GM23248 (cell line): Measurements from ENCODE around the gene HK1. TPM values are rescaled to one million over a fixed set of nuclear protein-coding genes. Genes with fewer than 3 reads are reported as not detected.
"Not testable (repeated sequence)": the region's sequence is repeated elsewhere in the genome, so short reads cannot be mapped to it uniquely, and the experiment has no call there.

Experiments used
- DNase-seq: peaks from one replicate; pipeline ENCODE4 v3.0.0-alpha.2; 2015
- H2AFZ ChIP-seq: fragments of 200-600 bp; sonication (generic); 2 replicates; pipeline ENCODE4 v1.6.1; 2016; ENCODE audit warnings: antibody characterized with exemption
- H3F3A ChIP-seq: fragments of 200-600 bp; sonication (generic); 2 replicates; pipeline ENCODE4 v1.6.1; 2016; ENCODE audit warnings: mild to moderate bottlenecking, antibody characterized with exemption, mixed run types; ENCODE audit not compliant: insufficient read depth
- H3K27ac ChIP-seq: fragments of 200-600 bp; sonication (generic); 2 replicates; pipeline ENCODE4 v1.5.1; 2016; ENCODE audit warnings: mild to moderate bottlenecking
- H3K27me3 ChIP-seq: fragments of 200-600 bp; sonication (generic); replicated peaks from 2 replicates; pipeline ENCODE4 v1.6.1; 2016; ENCODE audit warnings: mild to moderate bottlenecking; ENCODE audit not compliant: insufficient read depth
- H3K36me3 ChIP-seq: fragments of 200-600 bp; sonication (generic); 2 replicates; pipeline ENCODE4 v1.6.1; 2016; ENCODE audit warnings: low read depth, mild to moderate bottlenecking
- H3K4me1 ChIP-seq: fragments of 200-600 bp; sonication (generic); 2 replicates; pipeline ENCODE4 v1.6.1; 2016; ENCODE audit warnings: mild to moderate bottlenecking; ENCODE audit not compliant: insufficient read depth
- H3K4me2 ChIP-seq: fragments of 200-600 bp; sonication (generic); one replicate; pipeline ENCODE4 v1.6.1; 2016; ENCODE audit warnings: mild to moderate bottlenecking; ENCODE audit not compliant: unreplicated experiment
- H3K4me3 ChIP-seq: fragments of 200-600 bp; sonication (generic); 2 replicates; pipeline ENCODE4 v1.5.1; 2016; ENCODE audit warnings: mild to moderate bottlenecking
- H3K79me2 ChIP-seq: fragments of 200-600 bp; sonication (generic); 2 replicates; pipeline ENCODE4 v1.6.1; 2016; ENCODE audit warnings: mild to moderate bottlenecking; ENCODE audit not compliant: insufficient read depth
- H3K9ac ChIP-seq: fragments of 200-600 bp; sonication (generic); 2 replicates; pipeline ENCODE4 v1.6.1; 2016; ENCODE audit warnings: mild to moderate bottlenecking
- H3K9me2 ChIP-seq: fragments of 200-600 bp; sonication (generic); 2 replicates; pipeline ENCODE4 v1.6.1; 2016; ENCODE audit warnings: mixed run types, mild to moderate bottlenecking, moderate library complexity; ENCODE audit not compliant: insufficient read depth
- H3K9me3 ChIP-seq: fragments of 200-600 bp; sonication (generic); one replicate; pipeline ENCODE4 v1.6.1; 2017; ENCODE audit warnings: low read depth
- H4K20me1 ChIP-seq: fragments of 200-600 bp; sonication (generic); 2 replicates; pipeline ENCODE4 v1.6.0; 2016; ENCODE audit not compliant: insufficient read depth
- EZH2 ChIP-seq: fragments of 200-600 bp; sonication (generic); IDR thresholded peaks from 2 replicates; pipeline ENCODE4 v1.6.1; 2018; ENCODE audit warnings: antibody characterized with exemption, mild to moderate bottlenecking; ENCODE audit not compliant: insufficient read depth, poor library complexity, severe bottlenecking
- EZH2phosphoT487 ChIP-seq: fragments of 200-600 bp; sonication (generic); IDR thresholded peaks from 2 replicates; pipeline ENCODE4 v1.6.1; 2018; ENCODE audit warnings: antibody characterized with exemption, moderate library complexity, mild to moderate bottlenecking, low read depth; ENCODE audit not compliant: insufficient read depth
- WGBS, 2 experiments: methylation state at CpG; one replicate each; pipeline ENCODE4 v1.1.6; 2015 to 2017; ENCODE audit warnings: low lambda C conversion rate in 2 of 2, low coverage in 1 of 2; ENCODE audit errors: missing lambda C conversion rate in 2 of 2; 5-methylcytosine and 5-hydroxymethylcytosine counted together
- in situ Hi-C: fragments of 300-500 bp; cut with MboI; formaldehyde crosslinking; loops from 2 replicates; pipeline ENCODE4 v1.15.0; 2020
- polyA plus RNA-seq: library from polyadenylated mRNA; unstranded; fragments of >200 nt; fragmentation: Nextera tagmentation; extraction: Ambion mirVana; gene quantifications from 2 replicates; pipeline ENCODE4 v1.2.1, GENCODE V29; 2016
- total RNA-seq: library from RNA; depleted of rRNA; stranded (reverse); fragments of >200 nt; shearing (Covaris generic); gene quantifications from 2 replicates; pipeline ENCODE4 v1.2.3, GENCODE V29; 2014

The HK1 gene
- total and polyA plus RNA-seq, 2 experiments from 2014 or later: 96.6 to 134 TPM

GRCh38 chr10:69326692-69327091, 48.4 kb downstream of the HK1 start:
- H2AFZ ChIP-seq: no peak overlapping the region
- H3K9me2 ChIP-seq: no peaks in the 10 kb centered on the region
- no peaks in the 10 kb centered on the region for H3K36me3 ChIP-seq
- no peaks in the 10 kb centered on the region for H3F3A ChIP-seq
- peaks cover 16% of the 10 kb centered on the region; the same call in 1 of the 2 replicates for H4K20me1 ChIP-seq
- 93 to 100% methylated on average over 3 of the region's 3 CpGs for WGBS, 2 experiments
- TF ChIP-seq EZH2phosphoT487 (no peak), EZH2 (no peak)
- H3K9ac ChIP-seq: no peak overlapping the region
- DNase-seq: no peak
- H3K4me3 ChIP-seq: no peak overlapping the region
- no peak overlapping the region for H3K27ac ChIP-seq
- peaks cover 100% of the 10 kb centered on the region for H3K79me2 ChIP-seq
- H3K27me3 ChIP-seq: no peaks in the 10 kb centered on the region
- peaks cover 5% of the 10 kb centered on the region; the same call in 1 of the 2 replicates for H3K4me1 ChIP-seq
- H3K9me3 ChIP-seq: no peaks in the 10 kb centered on the region
- in situ Hi-C loops: no loop called here
- H3K4me2 ChIP-seq: no peak overlapping the region

DNA sequence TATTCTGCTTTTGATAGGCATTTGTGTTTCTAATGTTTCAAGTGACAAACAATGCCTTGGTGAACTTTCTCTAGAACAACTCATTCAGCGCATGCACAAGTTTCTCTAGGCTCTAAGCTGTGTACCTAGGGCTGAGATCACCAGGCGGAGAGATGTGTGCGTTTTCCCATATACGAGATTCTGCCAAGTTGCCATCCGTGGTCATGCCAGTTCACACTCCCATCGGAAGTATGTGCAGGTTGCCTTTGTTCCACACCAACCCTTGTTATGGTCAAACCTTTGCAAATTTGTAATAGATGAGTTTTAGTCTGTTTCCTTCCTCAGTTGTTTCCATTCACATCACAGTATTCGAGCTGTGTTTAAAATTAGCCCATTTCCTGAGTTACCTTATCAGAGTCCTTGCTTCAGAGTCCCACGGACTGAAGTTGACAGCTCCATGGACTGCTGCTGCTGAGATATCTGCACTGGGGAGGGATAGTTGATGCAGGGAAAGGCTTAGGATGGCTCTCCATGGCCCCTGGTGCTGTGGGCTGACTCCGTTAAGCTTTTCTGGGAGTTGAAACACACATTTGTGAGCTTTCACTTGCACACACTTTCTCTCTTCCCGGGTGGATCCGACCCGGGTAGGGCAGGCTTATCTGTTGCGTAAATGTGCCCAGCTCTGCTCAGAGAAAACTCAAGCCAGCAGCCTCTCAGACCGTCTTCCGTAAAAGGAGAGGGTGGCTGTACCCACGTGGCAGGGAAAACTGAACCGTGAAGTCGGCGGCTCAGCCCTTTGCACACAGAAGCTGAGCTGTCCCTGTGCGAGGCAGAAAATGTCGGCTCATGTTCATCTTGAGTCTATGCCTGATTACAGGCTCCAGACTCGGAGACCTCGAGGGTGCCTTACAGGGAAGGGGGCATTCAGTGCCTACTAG, 49.4 kb downstream of the HK1 start:
- no peak for DNase-seq
- H3K4me3 ChIP-seq: no peak overlapping the region
- H4K20me1 ChIP-seq: peaks cover 16% of the 10 kb centered on the region; the same call in 1 of the 2 replicates
- no peak overlapping the region for H2AFZ ChIP-seq
- H3K9me2 ChIP-seq: no peaks in the 10 kb centered on the region
- no peaks in the 10 kb centered on the region for H3F3A ChIP-seq
- H3K27me3 ChIP-seq: no peaks in the 10 kb centered on the region
- no peak overlapping the region for H3K4me2 ChIP-seq
- peaks cover 100% of the 10 kb centered on the region for H3K79me2 ChIP-seq
- H3K36me3 ChIP-seq: no peaks in the 10 kb centered on the region
- H3K9ac ChIP-seq: no peak overlapping the region
- H3K9me3 ChIP-seq: no peaks in the 10 kb centered on the region
- H3K27ac ChIP-seq: no peak overlapping the region
- in situ Hi-C loops: no loop called here
- WGBS, 2 experiments: 89 to 94% methylated on average over 23 of the region's 23 CpGs
- H3K4me1 ChIP-seq: no peaks in the 10 kb centered on the region
- no peak for TF ChIP-seq EZH2
- no peak for TF ChIP-seq EZH2phosphoT487

DNA sequence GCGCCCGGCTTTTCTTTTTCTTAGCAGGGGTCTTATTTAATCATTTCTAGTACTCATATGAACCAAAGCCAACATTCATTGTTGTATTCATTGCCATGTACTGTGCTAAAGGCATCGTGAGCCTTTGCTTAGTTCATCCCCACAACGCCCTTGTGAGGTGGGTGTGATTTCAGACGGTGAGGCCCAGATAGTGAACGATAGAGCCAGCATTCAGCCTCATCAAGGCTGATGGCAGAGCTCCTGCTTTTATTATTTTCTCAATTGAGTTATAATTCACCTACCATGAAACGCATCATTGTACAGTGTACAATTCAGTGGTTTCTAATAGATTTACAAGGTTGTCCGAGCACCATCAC, 50.1 kb downstream of the HK1 start:
- no peak overlapping the region for H3K4me3 ChIP-seq
- H3K9ac ChIP-seq: no peak overlapping the region
- DNase-seq: no peak
- no peaks in the 10 kb centered on the region for H3K27me3 ChIP-seq
- H3K9me3 ChIP-seq: no peaks in the 10 kb centered on the region
- H3K36me3 ChIP-seq: no peaks in the 10 kb centered on the region
- no peaks in the 10 kb centered on the region for H3K9me2 ChIP-seq
- H3K27ac ChIP-seq: no peak overlapping the region
- TF ChIP-seq EZH2: no peak
- no peak for TF ChIP-seq EZH2phosphoT487
- 94 to 96% methylated on average over 8 of the region's 8 CpGs for WGBS, 2 experiments
- H3K4me2 ChIP-seq: no peak overlapping the region
- H3K4me1 ChIP-seq: peaks cover 6% of the 10 kb centered on the region
- peaks cover 100% of the 10 kb centered on the region for H3K79me2 ChIP-seq
- no peak overlapping the region for H2AFZ ChIP-seq
- peaks cover 16% of the 10 kb centered on the region; the same call in 1 of the 2 replicates for H4K20me1 ChIP-seq
- in situ Hi-C loops: no loop called here
- H3F3A ChIP-seq: no peaks in the 10 kb centered on the region

DNA sequence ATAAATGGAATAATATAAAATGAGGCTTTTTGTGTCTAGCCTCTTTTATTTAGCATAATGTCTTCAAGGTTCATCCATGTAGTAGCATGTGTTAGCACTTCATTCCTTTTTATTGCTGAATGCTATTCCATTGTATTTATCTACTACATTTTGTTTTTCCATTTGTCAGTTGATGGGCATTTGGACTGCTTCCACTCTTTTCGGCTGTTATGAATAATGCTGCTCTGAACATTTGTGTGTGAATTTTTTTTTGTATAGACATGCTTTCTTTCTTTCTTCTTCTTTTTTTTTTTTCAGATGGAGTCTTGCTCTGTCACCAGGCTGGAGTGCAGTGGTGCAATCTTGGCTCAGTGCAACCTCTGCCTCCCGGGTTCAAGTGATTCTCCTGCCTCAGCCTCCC, 50.6 kb downstream of the HK1 start:
- not testable (repeated sequence) for H3K27ac ChIP-seq

More for the DNA sequence above, 50.6 kb downstream of the HK1 start:
- H3K4me3 ChIP-seq, H3K36me3 ChIP-seq, H3K4me2 ChIP-seq, in situ Hi-C loops, H3K9me3 ChIP-seq, H3K9ac ChIP-seq, H3F3A ChIP-seq, H3K27me3 ChIP-seq, H2AFZ ChIP-seq, H3K9me2 ChIP-seq: not testable (repeated sequence)
- Histone ChIP-seq H3K4me1 (peaks cover 11% of the 10 kb centered on the region), H3K79me2 (peaks cover 100% of the 10 kb centered on the region), H4K20me1 (peaks cover 16% of the 10 kb centered on the region; the same call in 1 of the 2 replicates)
- 22 to 25% methylated on average over 1 to 2 of the region's 2 CpGs for WGBS, 2 experiments
- DNase-seq: peak; percentile 16
